Measurements from ENCODE around the gene GRHL3.

Gene GRHL3

GRCh38 chr1:24344090-24344742 is 25.1 kb downstream of the GRHL3 start:
- no peak for DNase-seq (ENCODE audit: low read depth)

- no peak for DNase-seq (ENCODE audit: low read depth)
Observed at GRCh38 chr1:24345334-24345733, 26.2 kb downstream of the GRHL3 start.

- DNase-seq (ENCODE audit: low read depth): no peak
Observed at GRCh38 chr1:24347159-24347934, 28.2 kb downstream of the GRHL3 start.

- DNase-seq (ENCODE audit: low read depth): no peak
Observed at GRCh38 chr1:24348196-24348595, 29.0 kb downstream of the GRHL3 start.

- DNase-seq (ENCODE audit: low read depth): no peak
Observed at GRCh38 chr1:24349891-24350290, 30.7 kb downstream of the GRHL3 start.

- DNase-seq (ENCODE audit: low read depth): no peak
Observed at GRCh38 chr1:24351247-24351646, 32.1 kb downstream of the GRHL3 start.

GRCh38 chr1:24351918-24352627 is 32.9 kb downstream of the GRHL3 start:
- no peak for DNase-seq (ENCODE audit: low read depth)

GRCh38 chr1:24353292-24353891 is 34.2 kb downstream of the GRHL3 start:
- DNase-seq (ENCODE audit: low read depth): no peak

GRCh38 chr1:24355466-24355865 is 36.3 kb downstream of the GRHL3 start:
- DNase-seq (ENCODE audit: low read depth): no peak

- no peak for DNase-seq (ENCODE audit: low read depth)
Observed at GRCh38 chr1:24357038-24357437, 37.9 kb downstream of the GRHL3 start.

GRCh38 chr1:24360681-24361080 is 41.5 kb downstream of the GRHL3 start:
- DNase-seq (ENCODE audit: low read depth): no peak

- no peak for DNase-seq (ENCODE audit: low read depth)
Observed at GRCh38 chr1:24361811-24362210, 42.7 kb downstream of the GRHL3 start.

GRCh38 chr1:24362396-24362795 is 43.2 kb downstream of the GRHL3 start:
- no peak for DNase-seq (ENCODE audit: low read depth)

GRCh38 chr1:24362982-24363614 is 43.9 kb downstream of the GRHL3 start:
- no peak for DNase-seq (ENCODE audit: low read depth)

GRCh38 chr1:24363994-24364393 is 44.8 kb downstream of the GRHL3 start:
- DNase-seq (ENCODE audit: low read depth): no peak

- DNase-seq (ENCODE audit: low read depth): no peak
Observed at GRCh38 chr1:24364605-24364974, 45.4 kb downstream of the GRHL3 start.

GRCh38 chr1:24364975-24365678 is 46.0 kb downstream of the GRHL3 start:
- no peak for DNase-seq (ENCODE audit: low read depth)

GRCh38 chr1:24366707-24367106 is 47.5 kb downstream of the GRHL3 start:
- DNase-seq (ENCODE audit: low read depth): no peak

GRCh38 chr1:24369199-24369598 is 50.0 kb downstream of the GRHL3 start:
- DNase-seq (ENCODE audit: low read depth): no peak

- DNase-seq (ENCODE audit: low read depth): no peak
Observed at GRCh38 chr1:24369801-24370200, 50.6 kb downstream of the GRHL3 start.

- DNase-seq (ENCODE audit: low read depth): no peak
Observed at GRCh38 chr1:24373044-24373443, 53.9 kb downstream of the GRHL3 start.

- no peak for DNase-seq (ENCODE audit: low read depth)
Observed at GRCh38 chr1:24373710-24374109, 54.6 kb downstream of the GRHL3 start.
